ENCODE results near the gene MAP3K2.

- TF ChIP-seq RXRA (IDR thresholded peaks at IDR 0.05; ENCODE audit: insufficient read depth, low read depth, low read length): no peak
- TF ChIP-seq EZH2 (IDR thresholded peaks at IDR 0.05; ENCODE audit: low read depth, low read length, severe bottlenecking): no peak
Observed at GRCh38 chr2:127362971-127363370, 24.8 kb downstream of the MAP3K2 start.
